AG10803 (cell line): Measurements from ENCODE around the gene PTPN21.

Source experiments
- DNase-seq: peaks from one replicate; pipeline ENCODE4 v3.0.0; 2010; ENCODE audit warnings: low read depth
- H3K4me3 ChIP-seq: 2 replicates; pipeline ENCODE4 v1.5.1; 2011; ENCODE audit warnings: mild to moderate bottlenecking, low read length, control low read depth
- CTCF ChIP-seq: conservative IDR thresholded peaks from 2 replicates; pipeline ENCODE4 v1.5.1; 2011; ENCODE audit warnings: mild to moderate bottlenecking, low read length, control low read depth, inconsistent platforms

The PTPN21 gene

DNA sequence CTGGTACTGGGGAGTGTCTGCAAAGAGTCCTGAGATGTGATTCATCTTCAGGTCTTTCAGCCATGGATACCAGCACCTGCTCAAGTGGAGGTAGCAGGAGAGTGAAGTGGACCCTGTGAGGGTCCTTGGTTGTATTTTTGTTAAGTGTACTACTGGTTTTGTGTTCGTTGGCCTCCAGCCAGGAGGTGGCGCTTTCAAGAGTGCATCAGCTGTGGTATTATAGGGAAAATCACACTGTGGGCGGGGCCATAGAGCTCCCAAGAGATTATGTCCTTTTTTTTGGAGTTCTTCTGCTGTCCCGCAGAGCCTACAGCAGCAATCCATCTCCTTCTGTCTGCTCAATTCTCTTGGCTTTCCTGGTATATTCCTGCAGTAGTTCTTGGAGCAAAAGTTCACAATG is 102.6 kb downstream of the PTPN21 start:
- no peak for DNase-seq
- no peak for TF ChIP-seq CTCF

GRCh38 chr14:88439088-88439487 is 115.7 kb downstream of the PTPN21 start:
- TF ChIP-seq CTCF: no peak
- H3K4me3 ChIP-seq: no peak overlapping the region
- no peak for DNase-seq

More for the DNA sequence above, 102.6 kb downstream of the PTPN21 start:
- H3K4me3 ChIP-seq: no peak overlapping the region

GRCh38 chr14:88437658-88438057 is 117.1 kb downstream of the PTPN21 start:
- DNase-seq: no peak
- no peak overlapping the region for H3K4me3 ChIP-seq
- TF ChIP-seq CTCF: no peak

DNA sequence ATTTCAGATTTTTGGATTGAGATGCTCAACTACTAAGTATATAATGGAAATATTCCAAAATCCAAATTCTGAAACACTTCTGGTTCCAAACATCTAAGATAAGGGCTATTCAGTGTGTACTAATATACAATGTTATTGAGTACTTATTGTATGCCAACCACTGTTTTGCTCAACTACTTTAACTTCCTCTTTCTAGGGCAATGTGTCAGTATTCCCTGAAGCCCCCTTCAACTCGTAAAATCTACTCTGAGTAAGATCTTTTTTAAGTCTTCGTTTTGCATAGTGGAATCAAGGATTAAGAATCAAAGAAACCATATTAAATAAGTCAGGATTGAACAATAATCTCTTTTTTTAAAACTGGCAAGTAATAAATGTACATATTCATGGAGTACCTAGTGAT is 123.8 kb downstream of the PTPN21 start:
- no peak for TF ChIP-seq CTCF
- no peak for DNase-seq
- no peak overlapping the region for H3K4me3 ChIP-seq

DNA sequence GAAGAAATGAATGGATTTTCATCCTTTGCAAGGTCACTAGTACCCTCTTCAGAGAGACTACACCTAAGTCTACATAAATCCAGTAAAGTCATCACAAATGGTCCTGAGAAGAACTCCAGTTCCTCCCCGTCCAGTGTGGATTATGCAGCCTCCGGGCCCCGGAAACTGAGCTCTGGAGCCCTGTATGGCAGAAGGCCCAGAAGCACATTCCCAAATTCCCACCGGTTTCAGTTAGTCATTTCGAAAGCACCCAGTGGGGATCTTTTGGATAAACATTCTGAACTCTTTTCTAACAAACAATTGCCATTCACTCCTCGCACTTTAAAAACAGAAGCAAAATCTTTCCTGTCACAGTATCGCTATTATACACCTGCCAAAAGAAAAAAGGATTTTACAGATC is 128.5 kb downstream of the PTPN21 start:
- DNase-seq: peak; percentile 13
- no peak for TF ChIP-seq CTCF
- H3K4me3 ChIP-seq: no peak overlapping the region

- peak; percentile 58 for DNase-seq
- no peak overlapping the region for H3K4me3 ChIP-seq
- TF ChIP-seq CTCF: no peak
Measured at GRCh38 chr14:88424573-88424972, 130.2 kb downstream of the PTPN21 start.

DNA sequence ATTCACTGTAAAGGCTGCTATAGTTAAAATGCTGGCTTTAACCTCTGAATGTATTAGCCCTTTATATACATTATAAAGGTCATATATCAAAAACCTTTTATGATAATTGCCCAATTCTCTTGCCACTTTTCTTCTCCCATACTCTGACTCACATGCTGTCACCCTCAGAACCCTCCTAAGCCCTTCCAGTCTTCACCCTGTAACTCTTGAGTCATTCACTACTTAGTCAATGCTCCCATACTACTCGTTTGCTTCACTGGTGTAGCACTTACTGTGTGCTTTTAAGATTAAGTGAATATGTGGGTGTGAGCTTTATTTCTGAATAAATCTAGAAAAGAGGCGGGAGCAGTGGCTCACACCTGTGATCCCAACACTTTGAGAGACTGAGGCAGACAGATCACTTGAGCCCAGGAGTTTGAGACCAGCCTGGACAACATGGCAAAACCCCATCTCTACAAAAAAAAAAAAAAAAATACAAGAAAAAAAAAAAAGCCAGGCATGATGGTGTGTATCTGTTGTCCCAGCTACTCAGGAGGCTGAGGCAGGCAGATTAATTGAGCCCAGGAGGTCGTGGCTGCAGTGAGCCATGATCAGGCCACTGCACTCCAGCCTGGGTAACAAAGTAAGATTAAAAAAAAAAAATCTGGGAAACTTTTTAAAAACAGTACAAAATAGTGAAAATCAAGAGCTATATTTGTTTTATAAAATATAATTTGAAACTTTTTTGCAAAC is 131.7 kb downstream of the PTPN21 start:
- no peak for TF ChIP-seq CTCF
- DNase-seq: peak; percentile 68
- no peak overlapping the region for H3K4me3 ChIP-seq
